ENCODE data around the gene EMC8. TPM values are rescaled to one million over a fixed set of nuclear protein-coding genes. Genes with fewer than 3 reads are reported as not detected.
A peak's percentile ranks its signal among the peaks of the same experiment; 100 is the strongest.

EMC8 gene
- total RNA-seq, 6 experiments from 2014 or later = 9.2 to 22.4 (median 12.1) TPM

DNA sequence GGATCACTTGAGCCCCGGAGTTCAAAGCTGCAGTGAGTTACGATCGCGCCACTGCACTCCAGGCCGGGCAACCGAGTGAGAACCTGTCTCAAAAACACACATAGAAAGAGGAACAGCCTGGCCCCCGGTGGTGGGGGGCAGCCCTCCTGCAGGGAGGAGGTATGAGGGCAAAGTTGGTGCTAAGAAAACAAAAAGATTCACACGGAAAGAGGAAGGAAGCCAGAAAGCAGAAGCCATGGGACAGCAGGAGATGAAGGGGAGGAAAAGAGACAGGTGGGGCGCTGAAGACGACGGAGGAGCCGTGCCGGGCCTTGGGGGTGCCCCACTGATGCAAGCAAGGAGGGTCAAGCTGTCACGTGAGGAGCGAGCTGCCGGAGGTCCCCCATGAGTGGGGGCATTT, 40.2 kb downstream of the EMC8 start:
- Histone ChIP-seq H3K4me3 (no peak overlapping the region), H3K9me3 (no peaks in the 10 kb centered on the region), H3K36me3 (no peaks in the 10 kb centered on the region), H3K27me3 (no peaks in the 10 kb centered on the region), H3K4me1 (no peaks in the 10 kb centered on the region), H3K27ac (no peak overlapping the region)
- ATAC-seq = peak in 3 of 4 donors; percentile 16 to 41 (median 18)
- TF ChIP-seq, protein P1, sequence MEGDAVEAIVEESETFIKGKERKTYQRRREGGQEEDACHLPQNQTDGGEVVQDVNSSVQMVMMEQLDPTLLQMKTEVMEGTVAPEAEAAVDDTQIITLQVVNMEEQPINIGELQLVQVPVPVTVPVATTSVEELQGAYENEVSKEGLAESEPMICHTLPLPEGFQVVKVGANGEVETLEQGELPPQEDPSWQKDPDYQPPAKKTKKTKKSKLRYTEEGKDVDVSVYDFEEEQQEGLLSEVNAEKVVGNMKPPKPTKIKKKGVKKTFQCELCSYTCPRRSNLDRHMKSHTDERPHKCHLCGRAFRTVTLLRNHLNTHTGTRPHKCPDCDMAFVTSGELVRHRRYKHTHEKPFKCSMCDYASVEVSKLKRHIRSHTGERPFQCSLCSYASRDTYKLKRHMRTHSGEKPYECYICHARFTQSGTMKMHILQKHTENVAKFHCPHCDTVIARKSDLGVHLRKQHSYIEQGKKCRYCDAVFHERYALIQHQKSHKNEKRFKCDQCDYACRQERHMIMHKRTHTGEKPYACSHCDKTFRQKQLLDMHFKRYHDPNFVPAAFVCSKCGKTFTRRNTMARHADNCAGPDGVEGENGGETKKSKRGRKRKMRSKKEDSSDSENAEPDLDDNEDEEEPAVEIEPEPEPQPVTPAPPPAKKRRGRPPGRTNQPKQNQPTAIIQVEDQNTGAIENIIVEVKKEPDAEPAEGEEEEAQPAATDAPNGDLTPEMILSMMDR (IDR thresholded peaks at IDR 0.05) = no peak
- TF ChIP-seq POLR2A (IDR thresholded peaks at IDR 0.05) = no peak
- 48% methylated on average over 14 of the region's 16 CpGs for WGBS (ENCODE audit: insufficient coverage, low coverage, low lambda C conversion rate, missing lambda C conversion rate)
- no peak for DNase-seq
- intact Hi-C loops (cut with DNase I) = no loop called here

DNA sequence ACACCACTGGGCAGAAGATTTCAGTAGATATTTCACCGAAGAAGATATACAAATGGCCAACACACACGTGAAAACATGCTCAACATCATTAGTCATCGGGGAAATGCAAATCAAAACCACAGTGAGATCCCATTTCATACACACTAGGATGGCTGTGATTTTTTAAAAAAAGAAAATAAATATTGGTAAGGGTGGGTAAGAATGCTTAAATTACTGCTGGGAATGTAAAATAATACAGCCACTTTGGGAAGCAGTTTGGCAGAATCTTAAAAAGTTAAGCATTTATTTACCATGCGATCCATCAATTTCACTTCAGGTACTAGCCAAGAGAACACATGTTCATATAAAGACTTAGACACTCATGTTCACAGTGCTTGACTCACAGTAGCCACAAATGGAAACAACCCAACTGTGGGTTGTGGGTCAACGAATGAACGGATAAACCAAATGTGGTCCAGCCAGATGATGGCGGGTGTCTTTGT, 42.0 kb downstream of the EMC8 start:
- intact Hi-C loops (cut with DNase I) = no loop called here
- H3K4me1 ChIP-seq = no peaks in the 10 kb centered on the region
- 74% methylated on average over 7 of the region's 7 CpGs for whole genome bisulfite sequencing (ENCODE audit: insufficient coverage, low coverage, low lambda C conversion rate, missing lambda C conversion rate)
- DNase-seq (no peak), ATAC-seq (no peak)
- H3K27me3 ChIP-seq = no peaks in the 10 kb centered on the region
- no peak overlapping the region for H3K27ac ChIP-seq
- no peaks in the 10 kb centered on the region for H3K9me3 ChIP-seq
- H3K36me3 ChIP-seq = no peaks in the 10 kb centered on the region
- H3K4me3 ChIP-seq = no peak overlapping the region
- TF ChIP-seq POLR2A (IDR thresholded peaks at IDR 0.05) = no peak

DNA sequence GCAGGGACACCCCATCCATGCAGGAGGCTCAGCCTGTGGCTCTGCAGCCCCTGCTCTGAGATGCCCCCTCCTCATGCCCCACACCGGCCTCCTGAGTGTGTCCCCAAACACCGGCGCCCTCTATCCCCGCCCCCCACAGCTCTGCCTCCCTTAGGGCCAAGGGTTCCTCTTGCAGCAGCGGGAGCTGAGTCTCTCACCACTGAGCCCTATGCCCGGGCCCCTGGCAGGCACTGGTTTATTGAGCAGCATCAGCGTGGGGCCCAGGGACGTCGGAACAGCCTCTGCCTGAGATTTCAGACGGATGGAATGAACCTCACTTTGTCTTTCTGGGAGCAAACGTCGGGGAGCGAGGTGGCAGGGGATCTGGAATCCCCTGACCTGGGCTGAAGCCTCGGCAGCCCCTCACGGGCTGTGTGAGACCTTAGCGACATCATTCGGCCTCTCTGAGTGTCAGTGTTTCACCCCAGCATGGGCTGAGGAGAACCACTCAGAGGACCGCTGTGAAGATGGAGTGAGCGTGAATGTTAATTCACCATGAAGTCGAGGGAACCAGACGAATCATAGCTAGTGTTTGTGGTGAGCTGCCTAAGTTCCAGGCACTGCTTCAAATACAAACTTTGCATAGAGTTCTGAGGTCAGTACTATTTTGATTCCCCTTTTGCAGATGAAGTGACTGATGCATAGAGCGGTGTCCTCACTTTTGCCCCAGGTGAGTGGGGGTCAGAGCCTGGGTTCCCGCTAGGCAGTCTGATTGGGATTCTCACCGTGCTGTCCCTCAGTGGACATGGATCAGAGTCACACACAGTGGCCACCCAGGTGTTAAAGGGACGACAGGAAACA, 43.2 kb downstream of the EMC8 start:
- peaks cover 0 to 4% (median 0%) of the 10 kb centered on the region in 4 donors for H3K4me1 ChIP-seq
- H3K27ac ChIP-seq = no peak overlapping the region
- ATAC-seq (no peak), DNase-seq (no peak)
- no peaks in the 10 kb centered on the region for H3K27me3 ChIP-seq
- whole genome bisulfite sequencing (ENCODE audit: insufficient coverage, low coverage, low lambda C conversion rate, missing lambda C conversion rate) = 69% methylated on average over 14 of the region's 25 CpGs
- H3K9me3 ChIP-seq = no peaks in the 10 kb centered on the region
- TF ChIP-seq, protein P1 (IDR thresholded peaks at IDR 0.05) = no peak
- no peak for TF ChIP-seq POLR2A (IDR thresholded peaks at IDR 0.05)
- H3K4me3 ChIP-seq = no peak overlapping the region
- no peaks in the 10 kb centered on the region for H3K36me3 ChIP-seq
- intact Hi-C loops (cut with DNase I) = no loop called here

DNA sequence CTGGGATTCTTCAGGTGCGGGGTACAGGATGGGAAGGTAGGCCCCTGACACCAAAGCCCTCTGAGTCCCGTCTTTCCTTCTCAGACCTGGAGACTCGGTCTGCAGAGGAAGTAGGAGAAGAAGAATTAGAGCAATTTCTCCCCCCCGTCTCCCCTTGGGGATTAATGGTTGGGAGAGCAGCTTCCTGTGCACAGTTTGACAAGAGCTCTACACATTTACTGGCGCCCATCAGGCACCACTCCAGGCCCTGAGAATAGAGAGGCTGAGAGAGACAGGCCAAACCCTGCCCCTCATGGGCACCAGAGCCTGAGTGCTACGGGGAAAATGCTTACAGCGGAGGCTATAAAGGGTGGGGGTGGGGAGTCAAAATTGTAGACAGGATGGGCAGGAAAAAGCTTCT, 44.9 kb downstream of the EMC8 start:
- peaks cover 0 to 13% (median 0%) of the 10 kb centered on the region in 4 donors for H3K4me1 ChIP-seq
- intact Hi-C loops (cut with DNase I) = no loop called here
- H3K36me3 ChIP-seq = no peaks in the 10 kb centered on the region
- no peak overlapping the region for H3K4me3 ChIP-seq
- H3K27ac ChIP-seq = no peak overlapping the region
- H3K9me3 ChIP-seq = no peaks in the 10 kb centered on the region
- WGBS (ENCODE audit: insufficient coverage, low coverage, low lambda C conversion rate, missing lambda C conversion rate) = 63% methylated on average over 5 of the region's 7 CpGs
- H3K27me3 ChIP-seq = no peaks in the 10 kb centered on the region
- ATAC-seq (no peak), DNase-seq (no peak)
- TF ChIP-seq, protein P1 (IDR thresholded peaks at IDR 0.05) = no peak
- no peak for TF ChIP-seq POLR2A (IDR thresholded peaks at IDR 0.05)

DNA sequence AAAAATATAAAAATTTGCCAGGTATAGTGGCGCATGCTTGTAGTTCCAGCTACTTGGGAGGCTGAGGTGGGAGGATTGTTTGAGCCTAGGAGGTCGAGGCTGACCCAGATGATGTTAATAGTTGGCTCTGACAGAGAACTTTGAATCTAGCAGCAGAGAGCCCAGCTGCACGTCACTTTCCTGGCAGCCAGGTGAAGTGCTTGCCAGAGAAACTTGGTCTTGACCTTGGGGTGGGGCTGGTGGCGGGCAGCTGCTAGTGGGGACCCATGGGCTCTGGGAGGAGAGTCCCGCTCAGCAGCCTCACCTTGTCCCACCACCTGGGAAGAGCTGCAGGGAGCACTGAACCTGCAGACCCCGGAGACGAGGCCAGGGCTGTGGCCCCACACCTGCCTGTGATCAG, 45.4 kb downstream of the EMC8 start:
- no peaks in the 10 kb centered on the region for H3K27me3 ChIP-seq
- ATAC-seq (no peak), DNase-seq (no peak)
- no peaks in the 10 kb centered on the region for H3K36me3 ChIP-seq
- intact Hi-C loops (cut with DNase I) = no loop called here
- H3K4me1 ChIP-seq = peaks cover 0 to 13% (median 0%) of the 10 kb centered on the region in 4 donors
- 20% methylated on average over 1 of the region's 7 CpGs for WGBS (ENCODE audit: insufficient coverage, low coverage, low lambda C conversion rate, missing lambda C conversion rate)
- no peak for TF ChIP-seq POLR2A (IDR thresholded peaks at IDR 0.05)
- TF ChIP-seq, protein P1 (IDR thresholded peaks at IDR 0.05) = no peak
- no peak overlapping the region for H3K4me3 ChIP-seq
- no peaks in the 10 kb centered on the region for H3K9me3 ChIP-seq
- no peak overlapping the region for H3K27ac ChIP-seq

Data from right lobe of liver (tissue), 6 donors.